ENCODE data around the gene CENPH. TPM values are rescaled to one million over a fixed set of nuclear protein-coding genes. Genes with fewer than 3 reads are reported as not detected.

Gene CENPH
- total and polyA plus RNA-seq, 2 donors (not counting 3 experiments of a cell fraction or from before 2014, with no cell fraction given) = 6.5 to 16.4 TPM

DNA sequence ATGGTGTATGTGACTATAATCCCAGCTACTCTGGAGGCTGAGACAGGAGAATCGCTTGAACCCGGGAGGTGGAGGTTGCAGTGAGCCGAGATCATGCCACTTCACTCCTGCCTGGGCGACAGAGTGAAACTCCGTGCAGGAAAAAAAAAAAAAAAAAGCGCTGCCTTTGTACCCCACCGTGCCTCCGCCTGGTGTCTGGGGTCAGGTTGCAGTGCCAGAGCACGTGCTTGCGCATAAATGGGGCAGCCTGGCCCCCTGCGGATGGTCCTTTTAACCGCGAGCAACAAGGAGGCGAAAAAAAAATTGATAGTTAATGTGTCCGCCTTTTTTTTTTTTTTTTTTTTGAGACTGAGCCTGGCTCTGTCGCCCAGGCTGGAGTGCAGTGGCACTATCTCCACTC, 28.7 kb upstream of the CENPH start:
- Histone ChIP-seq H3K79me2 (ENCODE audit: control insufficient read depth, insufficient read depth, low read length) (no peaks in the 10 kb centered on the region), H3K4me3 (replicated peaks in 1 of 3; ENCODE audit: insufficient read depth in 1 of 3, low read depth in 1 of 3, low read length in 3 of 3) (no peak overlapping the region), H3K36me3 (ENCODE audit: control insufficient read depth in 2 of 2, extremely low read depth in 1 of 2, insufficient read depth in 2 of 2, low read length in 2 of 2) (no peaks in the 10 kb centered on the region), H2AFZ (ENCODE audit: low read depth, low read length) (no peak overlapping the region), H4K20me1 (replicated peaks; ENCODE audit: control insufficient read depth, extremely low read depth, insufficient read depth, low read length) (no peaks in the 10 kb centered on the region), H3K9ac (replicated peaks; ENCODE audit: extremely low read depth, insufficient read depth, low read length) (no peak overlapping the region), H3K27ac (ENCODE audit: insufficient read depth, low read depth, low read length) (no peak overlapping the region), H3K9me1 (replicated peaks; ENCODE audit: control insufficient read depth, extremely low read depth, insufficient read depth, low read length) (no peaks in the 10 kb centered on the region), H3K27me3 (ENCODE audit: control insufficient read depth in 2 of 2, insufficient read depth in 2 of 2, low read length in 2 of 2) (no peaks in the 10 kb centered on the region), H3K4me1 (ENCODE audit: control insufficient read depth, extremely low read depth, insufficient read depth, low read length) (no peaks in the 10 kb centered on the region), H3K9me3 (replicated peaks; ENCODE audit: control insufficient read depth, insufficient read depth, low read length) (no peaks in the 10 kb centered on the region), H3K4me2 (ENCODE audit: insufficient read depth, low read length) (no peak overlapping the region)
- no TSS peak for BruUV-seq (replicated peaks)
- FAIRE-seq (no peak), DNase-seq (ENCODE audit: low read depth, low spot score) (no peak)
- TF ChIP-seq FOS (IDR thresholded peaks at IDR 0.05; ENCODE audit: borderline replicate concordance, insufficient read depth, low read length) = no peak
- TF ChIP-seq JUN (IDR thresholded peaks at IDR 0.05; ENCODE audit: borderline replicate concordance, insufficient read depth, insufficient read length, low read depth) = no peak
- no peak for TF ChIP-seq MYC (IDR thresholded peaks at IDR 0.05; ENCODE audit: low read depth, low read length)
- TF ChIP-seq POLR2AphosphoS5 (IDR thresholded peaks at IDR 0.05; ENCODE audit: insufficient read depth, low read depth, low read length) = no peak
- TF ChIP-seq EZH2 (IDR thresholded peaks at IDR 0.05; ENCODE audit: borderline replicate concordance, low read depth, low read length, severe bottlenecking) = no peak
- no peak for TF ChIP-seq GATA2 (IDR thresholded peaks at IDR 0.05; ENCODE audit: insufficient read depth, insufficient read length, low read depth, low read length)
- no peak for TF ChIP-seq CTCF (IDR thresholded peaks at IDR 0.05; ENCODE audit: extremely low read depth in 1 of 2, insufficient read depth in 1 of 2, low read depth in 1 of 2, low read length in 2 of 2)
- TF ChIP-seq MAX (IDR thresholded peaks at IDR 0.05; ENCODE audit: insufficient read depth, insufficient read length) = no peak
- TF ChIP-seq POLR2A (IDR thresholded peaks at IDR 0.05; ENCODE audit: low read depth, low read length) = no peak
- POLR2A ChIA-PET = no interaction called here
- intact Hi-C loops (cut with micrococcal nuclease) = loop anchor here (10.0 kb wide), 1 partner anchor 254 kb away; the partner anchor contains the start of gene MARVELD2
- dilution Hi-C loops (cut with MboI; ENCODE audit: extremely low pct_ligation_motif_present, low sequenced_read_pairs) = no loop called here
- CTCF ChIA-PET = interaction anchor here (1.9 kb wide), 1 partner anchor 174 kb away, joined by 5 read pairs; no protein-coding TSS in a partner anchor

Measured in endothelial cell of umbilical vein (primary cell).